SK-N-SH (cell line): ENCODE results near the gene DMBT1. TPM values are rescaled to one million over a fixed set of nuclear protein-coding genes. Genes with fewer than 3 reads are reported as not detected.
A peak's percentile ranks its signal among the peaks of the same experiment; 100 is the strongest.

Source experiments
- CTCF ChIA-PET: fragments of 300-600, 350-600 bp; formaldehyde crosslinking; extraction: SDS; loops from one replicate; lab custom pipeline; 2021; lab: Yijun Ruan, JAX
- POLR2A ChIA-PET: fragments of 350-600 bp; sonication (Branson Sonifier 250); formaldehyde crosslinking; extraction: SDS; loops from one replicate; lab custom pipeline; 2020; ENCODE audit warnings: antibody characterized with exemption, inconsistent platforms; lab: Yijun Ruan, JAX
- DNase-seq: peaks from one replicate; pipeline ENCODE4 v3.0.0; 2012
- H2AFZ ChIP-seq: fragments of 200-600 bp; sonication (generic); 2 replicates; pipeline ENCODE4 v1.8.1; 2016; ENCODE audit warnings: antibody characterized with exemption, mild to moderate bottlenecking, low read depth
- H3F3A ChIP-seq: fragments of 200-600 bp; sonication (generic); replicated peaks from 2 replicates; pipeline ENCODE3; 2016; ENCODE audit warnings: antibody characterized with exemption, mild to moderate bottlenecking; ENCODE audit not compliant: insufficient read depth
- H3K27ac ChIP-seq, 2 experiments: fragments of 200-500 bp in 1 of 2; fragments of 200-600 bp in 1 of 2; sonication (Bioruptor generic) in 1 of 2; sonication (generic), shearing (Covaris generic) in 1 of 2; 2 replicates each; pipeline versions ENCODE4 v1.5.1 to v1.6.1; 2014 to 2016; ENCODE audit warnings: low read depth in 2 of 2, inconsistent platforms in 1 of 2, low read length in 1 of 2, mild to moderate bottlenecking in 1 of 2, mixed read lengths in 1 of 2
- H3K27me3 ChIP-seq: fragments of 200-600 bp; sonication (generic), shearing (Covaris generic); 2 replicates; pipeline ENCODE4 v1.6.1; 2016; ENCODE audit warnings: mixed run types; ENCODE audit not compliant: insufficient read depth
- H3K36me3 ChIP-seq, 2 experiments: fragments of 200-500 bp in 1 of 2; fragments of 200-600 bp in 1 of 2; sonication (Bioruptor generic) in 1 of 2; sonication (generic) in 1 of 2; replicated peaks in 1 of 2; 2 replicates each; pipeline versions ENCODE3 to v1.5.1; 2014 to 2016; ENCODE audit warnings: low read length in 1 of 2, mild to moderate bottlenecking in 1 of 2; ENCODE audit not compliant: insufficient read depth in 2 of 2, control insufficient read depth in 1 of 2
- H3K4me1 ChIP-seq, 2 experiments: fragments of 200-500 bp in 1 of 2; fragments of 200-600 bp in 1 of 2; sonication (Bioruptor generic) in 1 of 2; sonication (generic), shearing (Covaris generic) in 1 of 2; 2 replicates each; pipeline versions ENCODE4 v1.5.1 to v1.6.1; 2014 to 2016; ENCODE audit warnings: low read depth in 1 of 2, low read length in 1 of 2, mixed run types in 1 of 2; ENCODE audit not compliant: insufficient read depth in 2 of 2, control insufficient read depth in 1 of 2
- H3K4me2 ChIP-seq: fragments of 200-600 bp; sonication (generic), shearing (Covaris generic); 2 replicates; pipeline ENCODE4 v1.6.1; 2017; ENCODE audit warnings: mixed run types
- H3K4me3 ChIP-seq, 2 experiments: fragments of 200-500 bp in 1 of 2; fragments of 200-600 bp in 1 of 2; sonication (Bioruptor generic) in 1 of 2; sonication (generic), shearing (Covaris generic) in 1 of 2; 2 replicates each; pipeline versions ENCODE4 v1.5.1 to v1.8.1; 2014 to 2016; ENCODE audit warnings: low read depth in 2 of 2, inconsistent platforms in 1 of 2, low read length in 1 of 2, mild to moderate bottlenecking in 1 of 2, mixed read lengths in 1 of 2, moderate library complexity in 1 of 2
- H3K79me2 ChIP-seq: fragments of 200-600 bp; sonication (generic); 2 replicates; pipeline ENCODE4 v1.8.1; 2017; ENCODE audit warnings: mild to moderate bottlenecking; ENCODE audit not compliant: insufficient read depth
- H3K9ac ChIP-seq: fragments of 200-600 bp; sonication (generic); 2 replicates; pipeline ENCODE4 v1.6.1; 2017; ENCODE audit warnings: mixed run types
- H3K9me2 ChIP-seq: fragments of 200-600 bp; sonication (generic); 2 replicates; pipeline ENCODE4 v1.6.1; 2017; ENCODE audit warnings: mixed run types
- H3K9me3 ChIP-seq: fragments of 200-600 bp; sonication (generic); 2 replicates; pipeline ENCODE4 v1.6.1; 2017; ENCODE audit warnings: mixed run types, mild to moderate bottlenecking, moderate library complexity
- H4K20me1 ChIP-seq: fragments of 200-600 bp; sonication (generic); 2 replicates; pipeline ENCODE4 v1.6.1; 2017; ENCODE audit warnings: mild to moderate bottlenecking, mixed run types; ENCODE audit not compliant: insufficient read depth
- FOSL2 ChIP-seq: IDR thresholded peaks from 2 replicates; pipeline ENCODE4 v1.4.0; 2012; ENCODE audit warnings: low read depth, mild to moderate bottlenecking, moderate library complexity, borderline replicate concordance
- IRF3 ChIP-seq: fragments of 150-350 bp; IDR thresholded peaks from 2 replicates; pipeline ENCODE4 v1.6.1; 2016; ENCODE audit warnings: mild to moderate bottlenecking, low read depth, low read length
- JUND ChIP-seq: IDR thresholded peaks from 2 replicates; pipeline ENCODE4 v1.4.0; 2012
- PBX3 ChIP-seq: IDR thresholded peaks from 2 replicates; pipeline ENCODE4; 2012
- RAD21 ChIP-seq: IDR thresholded peaks from 2 replicates; pipeline ENCODE4 v1.6.1; 2012; ENCODE audit warnings: mild to moderate bottlenecking, low read length
- RFX5 ChIP-seq: IDR thresholded peaks from 2 replicates; pipeline ENCODE4 v1.6.1; 2012; ENCODE audit warnings: mild to moderate bottlenecking, improper control_type of control experiment, low read length
- TAF1 ChIP-seq: IDR thresholded peaks from 2 replicates; pipeline ENCODE4 v1.6.1; 2012; ENCODE audit warnings: low read depth, mild to moderate bottlenecking, low read length, moderate library complexity, borderline replicate concordance
- YY1 ChIP-seq: IDR thresholded peaks from 2 replicates; pipeline ENCODE4 v1.4.0; 2012; ENCODE audit warnings: low read depth, mild to moderate bottlenecking
- WGBS: methylation state at CpG from one replicate; pipeline ENCODE4 v1.1.6; 2017; ENCODE audit warnings: low lambda C conversion rate; 5-methylcytosine and 5-hydroxymethylcytosine counted together
- polyA plus RNA-seq, 3 experiments: library from polyadenylated mRNA; depleted of rRNA; stranded (reverse); fragments of >200 nt; gene quantifications; 2 replicates each; pipeline ENCODE4 v1.2.3, GENCODE V29; 2012

The DMBT1 gene
- polyA plus RNA-seq, 1 of the 3 experiments (the other 2 are of a cell fraction): not detected

DNA sequence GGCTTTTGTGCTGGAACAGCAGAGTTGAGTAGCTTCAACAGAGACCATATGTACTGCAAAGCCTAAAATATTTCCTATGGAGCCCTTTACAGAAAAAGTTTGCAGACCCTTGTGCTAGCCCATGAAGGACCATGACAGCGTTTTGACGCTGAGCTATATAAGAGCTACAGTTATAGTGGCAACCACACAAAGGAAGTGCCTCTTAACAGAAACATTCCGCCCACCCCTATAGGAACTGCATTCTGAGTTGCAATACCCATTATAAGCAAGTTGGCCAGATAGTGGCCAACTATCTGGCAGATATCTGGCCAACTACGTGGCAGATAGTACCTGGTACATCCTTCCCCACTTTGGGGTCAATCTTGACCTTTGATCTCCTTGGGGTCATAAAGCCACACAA is 47.5 kb upstream of the DMBT1 start:
- Histone ChIP-seq H3K9me3 (no peaks in the 10 kb centered on the region), H4K20me1 (no peaks in the 10 kb centered on the region), H3K9ac (no peak overlapping the region), H3K4me1 (peaks cover 0 to 3% of the 10 kb centered on the region in 2 experiments; a peak in 1 of 4 replicates), H3K36me3 (peaks cover 25 to 42% of the 10 kb centered on the region in 2 experiments), H3K27ac (no peak overlapping the region), H3F3A (no peaks in the 10 kb centered on the region), H3K79me2 (no peaks in the 10 kb centered on the region), H2AFZ (no peak overlapping the region), H3K4me3 (no peak overlapping the region), H3K4me2 (no peak overlapping the region), H3K9me2 (no peaks in the 10 kb centered on the region), H3K27me3 (no peaks in the 10 kb centered on the region)
- TF ChIP-seq YY1 (no peak), IRF3 (no peak), TAF1 (no peak), RFX5 (no peak), PBX3 (no peak), JUND (no peak)
- DNase-seq: no peak
- POLR2A ChIA-PET: no interaction called here
- CTCF ChIA-PET: interaction anchor here (1.1 kb wide), 1 partner anchor 9 kb away, joined by 4 read pairs; no protein-coding TSS in a partner anchor
- WGBS: 94% methylated on average over 4 of the region's 4 CpGs

GRCh38 chr10:122514045-122514840 is 46.3 kb upstream of the DMBT1 start:
- DNase-seq: no peak
- CTCF ChIA-PET: interaction anchor here (0.6 to 1.2 kb wide), 3 partner anchors 10 to 58 kb away, joined by 3 to 4 read pairs (median 4); no protein-coding TSS in a partner anchor
- Histone ChIP-seq H3K79me2 (no peaks in the 10 kb centered on the region), H3K9me3 (no peaks in the 10 kb centered on the region), H3K36me3 (peaks cover 15 to 35% of the 10 kb centered on the region in 2 experiments), H3K27ac (no peak overlapping the region), H3K4me3 (no peak overlapping the region)
- TF ChIP-seq FOSL2: peak; percentile 16; the same call in 1 of the 2 replicates
- TF ChIP-seq RAD21: no peak
- TF ChIP-seq, all 33 proteins: peak for 1
- H3K9ac ChIP-seq: no peak overlapping the region
- H3K4me1 ChIP-seq: peaks cover 0 to 2% of the 10 kb centered on the region in 2 experiments; a peak in 1 of 4 replicates
- H3F3A ChIP-seq: no peaks in the 10 kb centered on the region
- 87% methylated on average over 22 of the region's 22 CpGs for WGBS
- H2AFZ ChIP-seq: no peak overlapping the region
- no peaks in the 10 kb centered on the region for H3K27me3 ChIP-seq
- no peaks in the 10 kb centered on the region for H3K9me2 ChIP-seq
- no peak overlapping the region for H3K4me2 ChIP-seq
- no peaks in the 10 kb centered on the region for H4K20me1 ChIP-seq
- POLR2A ChIA-PET: no interaction called here
